PC-9 (cell line): Measurements from ENCODE around the gene CES2. TPM values are rescaled to one million over a fixed set of nuclear protein-coding genes. Genes with fewer than 3 reads are reported as not detected.

Source experiments
- BruUV-seq: library from RNA; stranded (reverse); fragments of 400-500 nt; replicated peaks from 2 replicates; lab custom pipeline; 2021; lab: Mats Ljungman, UMichigan
- CTCF ChIA-PET: fragments of 300-600 bp; sonication (Branson Sonifier 250); formaldehyde crosslinking; loops from one replicate; lab custom pipeline; 2022; ENCODE audit warnings: antibody characterized with exemption; lab: Charles Lee
- POLR2A ChIA-PET: fragments of 300-600 bp; sonication (Branson Sonifier 250); formaldehyde crosslinking; loops from one replicate; lab custom pipeline; 2022; ENCODE audit warnings: antibody characterized with exemption; ENCODE audit not compliant: unreplicated experiment; lab: Charles Lee
- DNase-seq, 2 experiments: peaks; one replicate each; pipeline versions ENCODE4 v3.0.0 to v3.0.0-alpha.2; 2015 to 2022; ENCODE audit warnings: mixed read lengths in 1 of 2
- H2AFZ ChIP-seq: fragments of 200-600 bp; sonication (generic); 2 replicates; pipeline ENCODE4 v1.8.1; 2017; ENCODE audit warnings: antibody characterized with exemption
- H3F3A ChIP-seq: fragments of 200-600 bp; sonication (generic); 2 replicates; pipeline ENCODE4 v1.8.1; 2017; ENCODE audit warnings: antibody characterized with exemption, mild to moderate bottlenecking, low read depth; ENCODE audit not compliant: insufficient read depth
- H3K27ac ChIP-seq: fragments of 200-600 bp; sonication (generic); 2 replicates; pipeline ENCODE4 v1.6.1; 2016; ENCODE audit warnings: mixed run types
- H3K27me3 ChIP-seq: fragments of 200-600 bp; sonication (generic); 2 replicates; pipeline ENCODE4 v1.6.1; 2016; ENCODE audit warnings: low read depth, mixed run types; ENCODE audit not compliant: insufficient read depth
- H3K36me3 ChIP-seq: fragments of 200-600 bp; sonication (generic); 2 replicates; pipeline ENCODE4 v1.6.1; 2016; ENCODE audit warnings: low read depth, mixed run types
- H3K4me1 ChIP-seq: fragments of 200-600 bp; sonication (generic); replicated peaks from 2 replicates; pipeline ENCODE4 v1.6.1; 2016; ENCODE audit warnings: mixed run types; ENCODE audit not compliant: insufficient read depth
- H3K4me2 ChIP-seq: fragments of 200-600 bp; sonication (generic); 2 replicates; pipeline ENCODE4 v1.6.1; 2017; ENCODE audit warnings: mixed run types
- H3K4me3 ChIP-seq: fragments of 200-600 bp; sonication (generic); 2 replicates; pipeline ENCODE4 v1.6.1; 2016; ENCODE audit warnings: mixed run types
- H3K79me2 ChIP-seq: fragments of 200-600 bp; sonication (generic); 2 replicates; pipeline ENCODE4 v1.6.1; 2017; ENCODE audit warnings: low read depth, mixed run types
- H3K9me2 ChIP-seq: fragments of 200-600 bp; sonication (generic); 2 replicates; pipeline ENCODE4 v1.8.1; 2017; ENCODE audit warnings: mild to moderate bottlenecking; ENCODE audit not compliant: insufficient read depth
- H3K9me3 ChIP-seq: fragments of 200-600 bp; sonication (generic); 2 replicates; pipeline ENCODE4 v1.8.1; 2016; ENCODE audit warnings: low read depth; ENCODE audit not compliant: insufficient read depth
- H4K20me1 ChIP-seq: fragments of 200-600 bp; sonication (generic); 2 replicates; pipeline ENCODE4 v1.8.1; 2017; ENCODE audit not compliant: insufficient read depth
- EZH2 ChIP-seq: fragments of 200-600 bp; sonication (generic); IDR thresholded peaks from 2 replicates; pipeline ENCODE4 v1.8.0; 2017; ENCODE audit warnings: antibody characterized with exemption, low read depth
- intact Hi-C: fragments of 100-400 bp; cut with micrococcal nuclease; formaldehyde crosslinking; loops from one replicate; pipeline ENCODE4 v1.10.0; 2022; ENCODE audit not compliant: unreplicated experiment
- total RNA-seq: library from RNA; stranded (reverse); gene quantifications from 2 replicates; pipeline ENCODE4 v1.2.3, GENCODE V29; 2021
- TF ChIP-seq, protein P1 (sequence below): fragments of 200-600 bp; sonication (generic); conservative IDR thresholded peaks from 2 replicates; pipeline ENCODE4 v1.6.1; 2017; ENCODE audit warnings: mixed run types, antibody characterized with exemption, mild to moderate bottlenecking, moderate library complexity

CES2 gene
- total RNA-seq, 1 experiment from 2014 or later: 32.8 TPM

DNA sequence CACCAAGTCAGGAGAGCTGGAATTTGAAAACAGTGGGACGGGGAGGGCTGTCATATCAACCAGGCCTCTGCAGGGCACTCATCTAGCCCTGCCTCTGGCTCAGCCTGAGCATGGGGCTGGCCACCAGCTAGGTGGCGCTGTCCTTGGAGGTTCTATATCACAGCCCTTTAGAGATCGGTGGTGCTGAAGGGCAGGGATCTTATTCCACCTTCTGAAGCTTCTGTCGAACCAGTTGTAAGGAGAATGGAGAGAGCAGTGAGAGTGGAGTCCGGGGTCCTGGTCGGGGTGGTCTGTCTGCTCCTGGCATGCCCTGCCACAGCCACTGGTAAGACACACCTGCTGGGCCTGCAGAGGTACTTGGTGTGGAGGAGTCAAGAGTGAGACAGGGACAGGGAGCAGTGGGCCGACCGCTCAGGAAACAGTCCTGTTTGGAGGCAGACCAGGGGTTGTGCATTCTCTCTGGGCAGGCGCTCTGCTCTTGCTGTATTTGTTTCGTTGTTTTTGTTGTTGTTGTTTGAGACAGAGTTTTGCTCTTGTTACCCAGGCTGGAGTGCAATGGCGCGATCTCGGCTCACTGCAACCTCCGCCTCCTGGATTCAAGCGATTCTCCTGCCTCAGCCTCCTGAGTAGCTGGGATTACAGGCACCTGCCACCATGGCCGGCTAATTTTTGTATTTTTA, 25.9 kb downstream of the CES2 start, which contains the start of gene CES3:
CES3 (plus strand) TSS at position 202 of the 680 bp plus-strand sequence; CDS start at position 244, 42 bp downstream.
- Histone ChIP-seq H3K4me1 (no peaks in the 10 kb centered on the region), H3K36me3 (no peaks in the 10 kb centered on the region), H3F3A (no peaks in the 10 kb centered on the region), H3K27me3 (no peaks in the 10 kb centered on the region), H2AFZ (0 out of 2 replicates have a peak within 1 kb of the TSS, but pooled peaks have one; percentile 18), H3K9me2 (no peaks in the 10 kb centered on the region), H4K20me1 (no peaks in the 10 kb centered on the region), H3K9me3 (no peaks in the 10 kb centered on the region), H3K79me2 (no peaks in the 10 kb centered on the region), H3K4me3 (no peak within 1 kb of the TSS), H3K4me2 (no peak within 1 kb of the TSS; the same call in 1 of the 2 replicates), H3K27ac (no peak within 1 kb of the TSS)
- POLR2A ChIA-PET: interaction anchor here (0.6 kb wide), 1 partner anchor 247 kb away, joined by 3 read pairs; no protein-coding TSS in a partner anchor
- no TSS peak for BruUV-seq
- TF ChIP-seq, protein P1, sequence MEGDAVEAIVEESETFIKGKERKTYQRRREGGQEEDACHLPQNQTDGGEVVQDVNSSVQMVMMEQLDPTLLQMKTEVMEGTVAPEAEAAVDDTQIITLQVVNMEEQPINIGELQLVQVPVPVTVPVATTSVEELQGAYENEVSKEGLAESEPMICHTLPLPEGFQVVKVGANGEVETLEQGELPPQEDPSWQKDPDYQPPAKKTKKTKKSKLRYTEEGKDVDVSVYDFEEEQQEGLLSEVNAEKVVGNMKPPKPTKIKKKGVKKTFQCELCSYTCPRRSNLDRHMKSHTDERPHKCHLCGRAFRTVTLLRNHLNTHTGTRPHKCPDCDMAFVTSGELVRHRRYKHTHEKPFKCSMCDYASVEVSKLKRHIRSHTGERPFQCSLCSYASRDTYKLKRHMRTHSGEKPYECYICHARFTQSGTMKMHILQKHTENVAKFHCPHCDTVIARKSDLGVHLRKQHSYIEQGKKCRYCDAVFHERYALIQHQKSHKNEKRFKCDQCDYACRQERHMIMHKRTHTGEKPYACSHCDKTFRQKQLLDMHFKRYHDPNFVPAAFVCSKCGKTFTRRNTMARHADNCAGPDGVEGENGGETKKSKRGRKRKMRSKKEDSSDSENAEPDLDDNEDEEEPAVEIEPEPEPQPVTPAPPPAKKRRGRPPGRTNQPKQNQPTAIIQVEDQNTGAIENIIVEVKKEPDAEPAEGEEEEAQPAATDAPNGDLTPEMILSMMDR: peak; percentile 87
- no peak for TF ChIP-seq EZH2
- intact Hi-C loops: no loop called here
- DNase-seq: peak; percentile 72
- CTCF ChIA-PET: interaction anchor here (0.6 kb wide), 1 partner anchor 79 kb away, joined by 3 read pairs; no protein-coding TSS in a partner anchor

DNA sequence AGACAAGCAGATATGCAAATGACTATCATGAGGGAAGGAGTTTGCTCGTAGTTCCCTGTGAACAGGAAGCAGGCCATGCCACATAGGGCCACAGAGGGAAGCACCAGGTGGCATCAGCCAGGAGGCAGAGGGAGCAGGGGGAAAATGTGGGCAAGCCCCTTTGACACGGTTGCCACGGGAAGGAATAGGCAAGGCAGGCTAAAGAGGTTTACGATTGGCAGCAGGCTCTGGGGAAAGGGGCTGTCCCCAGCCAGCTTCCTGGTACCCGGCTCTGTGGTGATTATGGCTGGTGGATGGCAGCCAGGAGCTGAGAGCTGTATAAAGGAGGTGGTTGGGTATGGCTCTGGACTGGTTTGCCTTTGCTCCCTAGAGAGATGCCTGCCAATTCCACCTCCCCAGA, 26.6 kb downstream of the CES2 start:
- POLR2A ChIA-PET: interaction anchor here (0.5 to 0.8 kb wide), 2 partner anchors 307 to 359 kb away, joined by 6 to 24 read pairs; no protein-coding TSS in a partner anchor
- Histone ChIP-seq H3K4me3 (no peak overlapping the region), H3K27ac (no peak overlapping the region)

DNA sequence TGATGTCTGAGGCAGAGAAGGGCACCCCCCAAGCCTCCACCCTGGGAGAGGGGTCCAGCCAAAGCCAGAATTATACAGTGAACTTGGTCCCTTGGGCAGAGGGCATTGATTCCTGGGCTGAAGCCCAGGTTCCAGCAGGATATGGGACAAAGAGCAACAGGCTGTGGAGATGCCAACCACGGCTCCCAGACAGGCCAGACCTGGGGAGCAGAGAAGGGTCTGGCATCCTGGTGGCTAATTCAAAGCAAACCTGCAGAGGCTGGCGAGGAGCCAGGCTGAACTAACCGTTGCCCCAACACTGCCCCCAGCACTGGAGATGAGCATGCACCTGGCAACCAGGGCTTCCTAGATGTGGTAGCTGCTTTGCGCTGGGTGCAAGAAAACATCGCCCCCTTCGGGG, 28.7 kb downstream of the CES2 start:
- no peaks in the 10 kb centered on the region for H3K9me2 ChIP-seq
- H3K9me3 ChIP-seq: no peaks in the 10 kb centered on the region
- H3K4me1 ChIP-seq: no peaks in the 10 kb centered on the region
- BruUV-seq: no TSS peak
- CTCF ChIA-PET: no interaction called here
- no peak for TF ChIP-seq EZH2
- TF ChIP-seq, protein P1: no peak
- no peaks in the 10 kb centered on the region for H3K79me2 ChIP-seq
- POLR2A ChIA-PET: no interaction called here
- no peaks in the 10 kb centered on the region for H3K36me3 ChIP-seq
- H2AFZ ChIP-seq: no peak overlapping the region
- no peak for DNase-seq
- H3K4me3 ChIP-seq: no peak overlapping the region
- H3K27me3 ChIP-seq: no peaks in the 10 kb centered on the region
- H4K20me1 ChIP-seq: no peaks in the 10 kb centered on the region
- no peak overlapping the region for H3K27ac ChIP-seq
- H3K4me2 ChIP-seq: no peak overlapping the region
- 0 out of 2 replicates have a peak, but pooled peaks cover 3% of the 10 kb centered on the region for H3F3A ChIP-seq
- intact Hi-C loops: no loop called here

More for the DNA sequence above, 26.6 kb downstream of the CES2 start:
- Histone ChIP-seq H4K20me1 (no peaks in the 10 kb centered on the region), H3K9me2 (no peaks in the 10 kb centered on the region), H3F3A (no peaks in the 10 kb centered on the region), H3K9me3 (no peaks in the 10 kb centered on the region), H3K36me3 (no peaks in the 10 kb centered on the region), H2AFZ (no peak overlapping the region), H3K4me1 (no peaks in the 10 kb centered on the region), H3K27me3 (no peaks in the 10 kb centered on the region), H3K79me2 (no peaks in the 10 kb centered on the region), H3K4me2 (no peak overlapping the region)
- no peak for TF ChIP-seq EZH2
- TF ChIP-seq, protein P1: no peak
- CTCF ChIA-PET: no interaction called here
- intact Hi-C loops: no loop called here
- no TSS peak for BruUV-seq
- no peak for DNase-seq
